GM12878 (cell line): ENCODE results near the gene C4BPB. TPM values are rescaled to one million over a fixed set of nuclear protein-coding genes. Genes with fewer than 3 reads are reported as not detected.

Source experiments
- ATAC-seq: fragments of 200-7000 bp; cut with Tn5 transposase; 3 replicates; pipeline ENCODE4 v1.9.1; 2020; ENCODE audit warnings: mild to moderate bottlenecking, moderate library complexity
- BruUV-seq: library from RNA; stranded (reverse); fragments of 400-500 nt; replicated peaks from 2 replicates; lab custom pipeline; 2021; lab: Mats Ljungman, UMichigan
- CTCF ChIA-PET: fragments of 300-600 bp; sonication (Branson Sonifier 250); formaldehyde crosslinking; extraction: SDS; loops from one replicate; lab custom pipeline; 2021; ENCODE audit warnings: inconsistent platforms; lab: Yijun Ruan, JAX
- POLR2A ChIA-PET: fragments of 350-600 bp; formaldehyde crosslinking; extraction: SDS; loops from one replicate; lab custom pipeline; 2021; ENCODE audit warnings: inconsistent platforms; lab: Charles Lee
- RAD21 ChIA-PET: fragments of 300-600 bp; sonication (Branson Sonifier 250); formaldehyde crosslinking; loops from one replicate; lab custom pipeline; 2023; ENCODE audit warnings: antibody characterized with exemption; ENCODE audit not compliant: unreplicated experiment; lab: Charles Lee
- SMC1A ChIA-PET: fragments of 300-600 bp; sonication (Branson Sonifier 250); formaldehyde crosslinking; loops from one replicate; lab custom pipeline; 2023; ENCODE audit not compliant: unreplicated experiment, uncharacterized antibody; lab: Charles Lee
- DNase-seq: peaks from one replicate; pipeline ENCODE4 v3.0.0-alpha.2; 2011; ENCODE audit warnings: low read depth, low spot score
- FAIRE-seq: peaks from 3 replicates; lab custom pipeline; 2011; peaks lifted over from hg19 to GRCh38; lab: Jason Lieb, UNC
- H2AFZ ChIP-seq: 2 replicates; pipeline ENCODE4 v1.6.0; 2011; ENCODE audit warnings: low read depth, low read length, control low read depth; ENCODE audit not compliant: control insufficient read depth
- H3K27ac ChIP-seq: 2 replicates; pipeline ENCODE4 v1.5.1; 2011; ENCODE audit warnings: control low read depth; ENCODE audit not compliant: control insufficient read depth, insufficient read depth
- H3K27me3 ChIP-seq, 2 experiments: replicated peaks in 1 of 2; 2 replicates each; pipeline versions ENCODE4 v1.6.0 to v1.6.1; 2011; ENCODE audit warnings: low read length in 1 of 2; ENCODE audit not compliant: control insufficient read depth in 2 of 2, insufficient read depth in 2 of 2
- H3K36me3 ChIP-seq, 2 experiments: 2 replicates each; pipeline ENCODE4 v1.5.1; 2011; ENCODE audit warnings: low read length in 1 of 2; ENCODE audit not compliant: control insufficient read depth in 2 of 2, insufficient read depth in 2 of 2
- H3K4me1 ChIP-seq: 2 replicates; pipeline ENCODE4 v1.6.1; 2011; ENCODE audit warnings: mild to moderate bottlenecking, low read length, moderate library complexity, mixed read lengths; ENCODE audit not compliant: control insufficient read depth, insufficient read depth
- H3K4me2 ChIP-seq: 2 replicates; pipeline ENCODE4 v1.6.0; 2011; ENCODE audit warnings: control low read depth; ENCODE audit not compliant: control insufficient read depth, insufficient read depth
- H3K4me3 ChIP-seq: fragments of 200-600 bp; sonication (generic); 2 replicates; pipeline ENCODE4 v1.5.1; 2016
- H3K79me2 ChIP-seq: 2 replicates; pipeline ENCODE4 v1.6.0; 2011; ENCODE audit warnings: low read length; ENCODE audit not compliant: control insufficient read depth, insufficient read depth
- H3K9ac ChIP-seq: 2 replicates; pipeline ENCODE4 v1.8.0; 2011; ENCODE audit warnings: low read length, control low read depth, mixed read lengths; ENCODE audit not compliant: control insufficient read depth, insufficient read depth
- H3K9me3 ChIP-seq: replicated peaks from 3 replicates; pipeline ENCODE4 v1.5.1; 2011; ENCODE audit warnings: mild to moderate bottlenecking, low read length; ENCODE audit not compliant: control insufficient read depth, insufficient read depth
- H4K20me1 ChIP-seq: 2 replicates; pipeline ENCODE4 v1.6.0; 2011; ENCODE audit not compliant: control insufficient read depth, insufficient read depth
- NFYA ChIP-seq: IDR thresholded peaks from 2 replicates; pipeline ENCODE4 v1.6.1; 2011; ENCODE audit warnings: low read depth, mild to moderate bottlenecking, low read length, improper control_type of control experiment, borderline replicate concordance
- SIX5 ChIP-seq: IDR thresholded peaks from 2 replicates; pipeline ENCODE4 v1.6.1; 2011; ENCODE audit warnings: mild to moderate bottlenecking, low read depth, low read length, moderate library complexity; ENCODE audit not compliant: severe bottlenecking
- SRF ChIP-seq, 2 experiments: IDR thresholded peaks; 2 replicates each; pipeline ENCODE4 v1.6.1; 2011; ENCODE audit warnings: low read depth in 2 of 2, low read length in 2 of 2, mild to moderate bottlenecking in 1 of 2, moderate library complexity in 1 of 2
- ZNF622 ChIP-seq: fragments of 450-650 bp; IDR thresholded peaks from 2 replicates; pipeline ENCODE4 v1.6.1; 2017; ENCODE audit warnings: mild to moderate bottlenecking, inconsistent platforms
- WGBS: methylation state at CpG from one replicate; pipeline ENCODE4 v1.1.6; 2016; ENCODE audit warnings: low lambda C conversion rate; ENCODE audit not compliant: insufficient replicate concordance, insufficient coverage; ENCODE audit errors: missing lambda C conversion rate; 5-methylcytosine and 5-hydroxymethylcytosine counted together
- in situ Hi-C: fragments of 300-500 bp; cut with MboI; formaldehyde crosslinking; loops from 9 replicates; pipeline ENCODE4 v1.14.3; 2018; ENCODE audit warnings: mixed read lengths
- intact Hi-C: fragments of 100-400 bp; cut with micrococcal nuclease; formaldehyde crosslinking; loops from one replicate; pipeline ENCODE4 v1.14.2; 2022; ENCODE audit not compliant: unreplicated experiment
- polyA plus RNA-seq, 11 experiments: library from polyadenylated mRNA; depleted of rRNA in 4 of 11; unstranded in 6 of 11; stranded (reverse) in 5 of 11; fragments of >200 nt; fragmentation: Nextera tagmentation in 4 of 11; fragmentation: Illumina TruSeq in 1 of 11; extraction: Ambion mirVana in 4 of 11; extraction: Trizol in 1 of 11; gene quantifications; 1 replicate in 1 of 11; 2 replicates in 10 of 11; pipeline versions ENCODE4 v1.2.1 to v1.2.3, GENCODE V29; 2011 to 2016; ENCODE audit warnings: inconsistent platforms in 2 of 11, missing spikeins in 2 of 11, low read depth in 1 of 11
- total RNA-seq, 4 experiments: library from RNA; depleted of rRNA in 3 of 4; stranded (reverse); fragments of >200 nt in 3 of 4; fragmentation: Illumina TruSeq in 1 of 4; extraction: Trizol in 1 of 4; gene quantifications; 2 replicates each; pipeline versions ENCODE4 v1.2.1 to v1.2.3, GENCODE V29; 2013 to 2021
- TF ChIP-seq, protein P1 (sequence below): fragments of 450-650 bp; IDR thresholded peaks from 2 replicates; pipeline ENCODE4 v1.6.1; 2016; ENCODE audit warnings: mild to moderate bottlenecking

The C4BPB gene
- total and polyA plus RNA-seq, 10 of the 15 experiments (the other 5 are each of a cell fraction or from before 2014, with no cell fraction given), result 0.31 to 1.2 (median 0.53) TPM; not detected in 1

DNA sequence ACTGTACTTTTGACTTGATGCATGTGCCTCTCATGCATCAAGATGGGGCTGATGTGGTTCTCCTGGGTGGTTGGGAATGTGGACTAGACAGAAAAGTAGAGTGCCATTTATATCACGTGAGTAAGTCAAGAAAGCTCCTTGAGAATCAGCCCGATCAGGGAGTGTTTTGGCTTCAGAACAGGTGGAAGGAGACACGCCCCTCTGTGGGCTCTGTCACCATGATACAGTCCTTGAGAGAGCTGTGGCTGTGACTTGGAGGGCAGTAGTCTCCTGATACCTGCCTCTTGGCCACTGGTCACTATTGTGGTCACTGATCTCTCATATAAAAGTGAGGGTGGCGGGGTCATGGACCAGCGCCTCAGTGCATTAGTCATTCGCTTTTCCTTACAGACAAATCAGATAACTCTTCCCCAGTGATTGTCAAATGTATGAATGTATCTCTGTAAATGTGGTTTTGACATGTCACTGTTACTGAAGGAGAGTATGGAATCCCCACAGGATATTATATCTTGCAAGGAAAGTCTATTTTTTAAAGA lies 8.9 kb upstream of the C4BPB start:
- Histone ChIP-seq H3K79me2 (no peaks in the 10 kb centered on the region), H2AFZ (no peak overlapping the region), H3K9ac (no peak overlapping the region), H3K4me2 (no peak overlapping the region), H3K27ac (no peak overlapping the region), H3K27me3 (no peaks in the 10 kb centered on the region), H3K36me3 (no peaks in the 10 kb centered on the region), H3K4me1 (no peaks in the 10 kb centered on the region), H4K20me1 (no peaks in the 10 kb centered on the region), H3K9me3 (no peaks in the 10 kb centered on the region), H3K4me3 (no peak overlapping the region)
- ATAC-seq (no peak), DNase-seq (no peak), FAIRE-seq (no peak)
- TF ChIP-seq SIX5 (no peak), NFYA (no peak), SRF (IDR thresholded peaks at IDR 0.05; ENCODE audit: low read depth in 2 of 2, low read length in 2 of 2) (no peak), ZNF622 (no peak)
- TF ChIP-seq, protein P1, sequence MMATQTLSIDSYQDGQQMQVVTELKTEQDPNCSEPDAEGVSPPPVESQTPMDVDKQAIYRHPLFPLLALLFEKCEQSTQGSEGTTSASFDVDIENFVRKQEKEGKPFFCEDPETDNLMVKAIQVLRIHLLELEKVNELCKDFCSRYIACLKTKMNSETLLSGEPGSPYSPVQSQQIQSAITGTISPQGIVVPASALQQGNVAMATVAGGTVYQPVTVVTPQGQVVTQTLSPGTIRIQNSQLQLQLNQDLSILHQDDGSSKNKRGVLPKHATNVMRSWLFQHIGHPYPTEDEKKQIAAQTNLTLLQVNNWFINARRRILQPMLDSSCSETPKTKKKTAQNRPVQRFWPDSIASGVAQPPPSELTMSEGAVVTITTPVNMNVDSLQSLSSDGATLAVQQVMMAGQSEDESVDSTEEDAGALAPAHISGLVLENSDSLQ, result no peak
- intact Hi-C loops (loop anchor here (5.0 kb wide), 3 partner anchors 37 to 243 kb away; partner anchors contain the start of gene CD55), in situ Hi-C loops (loop anchor here (5.0 kb wide), 1 partner anchor 328 kb away; no protein-coding TSS in a partner anchor)
- BruUV-seq, result no TSS peak
- ChIA-PET POLR2A (no interaction called here), RAD21 (interaction anchor here (1.1 to 2.4 kb wide), 5 partner anchors 11 to 420 kb away, joined by 3 to 12 read pairs (median 5); partner anchors contain the start of gene PFKFB2), CTCF (interaction anchor here (0.5 to 8.3 kb wide), 18 partner anchors 8 to 420 kb away, joined by 3 to 154 read pairs (median 5); partner anchors contain the start of genes C4BPB, CR1 and PFKFB2), SMC1A (interaction anchor here (0.9 to 7.3 kb wide), 7 partner anchors 9 to 419 kb away, joined by 3 to 65 read pairs (median 7); partner anchors contain the start of genes C4BPB and YOD1)
- WGBS, result 68% methylated on average over 6 of the region's 6 CpGs
